ENCODE results near the gene CA12. TPM values are rescaled to one million over a fixed set of nuclear protein-coding genes. Genes with fewer than 3 reads are reported as not detected.

The CA12 gene
- total and polyA plus RNA-seq, 9 of the 15 experiments (the other 6 are each of a cell fraction or from before 2014, with no cell fraction given) = 0.01 to 0.78 (median 0.15) TPM; not detected in 1

DNA sequence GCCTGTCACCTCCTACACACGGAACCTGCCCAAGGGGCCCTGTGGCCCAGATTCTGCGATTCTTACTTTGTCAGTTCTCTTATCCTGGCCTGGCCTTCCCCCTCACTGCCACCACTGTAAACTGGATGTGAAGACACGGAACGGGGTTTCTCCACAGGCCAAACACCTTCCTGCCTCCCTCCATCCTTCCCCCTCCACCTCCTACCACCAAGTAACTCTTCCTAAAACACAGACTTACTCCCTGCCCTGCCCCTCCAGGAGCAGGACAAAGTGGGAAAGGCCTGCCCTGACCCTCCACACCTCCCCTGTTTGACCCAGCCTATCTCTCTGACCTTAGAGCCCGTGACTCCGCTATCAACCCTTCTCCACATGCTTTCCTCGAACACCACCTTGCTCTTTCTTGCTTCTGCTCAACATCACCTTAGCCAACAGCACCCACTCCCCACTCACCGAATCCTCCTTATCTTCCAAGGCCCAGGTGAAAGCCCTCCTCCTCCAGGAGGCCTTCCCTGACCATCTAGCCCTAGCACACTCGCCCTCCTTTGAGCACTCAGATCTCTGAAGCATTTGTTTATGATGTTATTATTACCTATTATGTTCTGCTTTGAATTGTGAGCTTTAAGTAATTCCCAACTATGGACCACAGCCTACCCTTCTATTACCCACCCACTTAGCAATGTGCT, 7.6 kb downstream of the CA12 start (continued):
- TF ChIP-seq, protein P1, sequence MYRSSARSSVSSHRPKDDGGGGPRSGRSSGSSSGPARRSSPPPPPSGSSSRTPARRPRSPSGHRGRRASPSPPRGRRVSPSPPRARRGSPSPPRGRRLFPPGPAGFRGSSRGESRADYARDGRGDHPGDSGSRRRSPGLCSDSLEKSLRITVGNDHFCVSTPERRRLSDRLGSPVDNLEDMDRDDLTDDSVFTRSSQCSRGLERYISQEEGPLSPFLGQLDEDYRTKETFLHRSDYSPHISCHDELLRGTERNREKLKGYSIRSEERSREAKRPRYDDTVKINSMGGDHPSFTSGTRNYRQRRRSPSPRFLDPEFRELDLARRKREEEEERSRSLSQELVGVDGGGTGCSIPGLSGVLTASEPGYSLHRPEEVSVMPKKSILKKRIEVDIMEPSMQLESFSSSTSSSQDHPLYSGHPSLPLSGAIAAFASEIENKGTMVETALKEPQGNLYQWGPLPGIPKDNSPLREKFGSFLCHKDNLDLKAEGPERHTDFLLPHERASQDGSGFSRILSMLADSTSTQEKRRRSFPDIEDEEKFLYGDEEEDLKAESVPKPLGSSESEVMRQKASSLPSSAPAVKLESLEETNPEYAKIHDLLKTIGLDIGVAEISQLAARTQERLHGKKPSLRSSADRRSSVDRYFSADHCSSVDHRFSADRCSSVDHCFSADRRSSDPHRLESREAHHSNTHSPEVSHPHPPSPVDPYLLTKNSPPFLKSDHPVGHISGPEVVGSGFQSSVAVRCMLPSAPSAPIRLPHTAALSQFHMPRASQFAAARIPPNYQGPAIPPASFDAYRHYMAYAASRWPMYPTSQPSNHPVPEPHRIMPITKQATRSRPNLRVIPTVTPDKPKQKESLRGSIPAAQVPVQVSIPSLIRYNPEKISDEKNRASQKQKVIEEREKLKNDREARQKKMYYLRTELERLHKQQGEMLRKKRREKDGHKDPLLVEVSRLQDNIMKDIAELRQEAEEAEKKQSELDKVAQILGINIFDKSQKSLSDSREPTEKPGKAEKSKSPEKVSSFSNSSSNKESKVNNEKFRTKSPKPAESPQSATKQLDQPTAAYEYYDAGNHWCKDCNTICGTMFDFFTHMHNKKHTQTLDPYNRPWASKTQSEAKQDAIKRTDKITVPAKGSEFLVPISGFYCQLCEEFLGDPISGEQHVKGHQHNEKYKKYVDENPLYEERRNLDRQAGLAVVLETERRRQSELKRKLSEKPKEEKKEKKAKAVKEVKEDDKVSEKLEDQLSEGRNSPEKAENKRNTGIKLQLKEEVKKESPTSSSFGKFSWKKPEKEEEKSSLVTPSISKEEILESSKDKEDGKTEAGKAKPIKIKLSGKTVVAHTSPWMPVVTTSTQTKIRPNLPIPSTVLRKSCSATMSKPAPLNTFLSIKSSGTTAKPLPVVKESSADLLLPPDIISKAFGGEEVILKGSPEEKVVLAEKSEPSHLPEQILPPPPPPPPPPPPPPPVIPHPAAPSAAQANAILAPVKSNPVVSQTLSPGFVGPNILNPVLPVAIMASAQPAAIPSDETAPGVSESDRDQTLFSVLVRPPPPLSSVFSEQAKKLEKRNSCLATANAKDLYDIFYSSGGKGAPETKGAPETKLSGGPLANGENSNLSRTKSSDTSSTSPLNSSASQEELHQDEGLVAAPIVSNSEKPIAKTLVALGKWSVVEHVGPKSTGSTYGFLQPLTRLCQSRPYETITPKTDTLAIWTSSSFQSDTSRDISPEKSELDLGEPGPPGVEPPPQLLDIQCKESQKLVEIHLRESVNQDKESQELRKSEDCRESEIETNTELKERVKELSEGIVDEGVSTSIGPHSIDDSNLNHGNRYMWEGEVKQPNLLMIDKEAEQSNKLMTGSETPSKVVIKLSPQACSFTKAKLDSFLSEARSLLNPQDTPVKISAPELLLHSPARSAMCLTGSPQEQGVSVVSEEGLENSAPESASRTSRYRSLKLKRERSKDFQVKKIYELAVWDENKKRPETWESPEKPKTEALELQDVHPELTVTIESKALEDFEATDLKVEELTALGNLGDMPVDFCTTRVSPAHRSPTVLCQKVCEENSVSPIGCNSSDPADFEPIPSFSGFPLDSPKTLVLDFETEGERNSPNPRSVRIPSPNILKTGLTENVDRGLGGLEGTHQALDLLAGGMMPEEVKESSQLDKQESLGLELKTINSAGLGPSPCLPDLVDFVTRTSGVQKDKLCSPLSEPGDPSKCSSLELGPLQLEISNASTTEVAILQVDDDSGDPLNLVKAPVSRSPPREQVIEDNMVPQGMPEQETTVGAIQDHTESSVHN (IDR thresholded peaks at IDR 0.05; ENCODE audit: borderline replicate concordance in 1 of 2, low read depth in 1 of 2) = no peak
- TF ChIP-seq TEAD4 (IDR thresholded peaks at IDR 0.05; ENCODE audit: low read length) = no peak
- TF ChIP-seq TEAD4 (CRISPR knock-in tag; IDR thresholded peaks at IDR 0.05; ENCODE audit: borderline replicate concordance) = no peak
- no peak for TF ChIP-seq SMARCB1 (IDR thresholded peaks at IDR 0.05; ENCODE audit: insufficient read length, low read depth)
- TF ChIP-seq POLR2AphosphoS2 (IDR thresholded peaks at IDR 0.05; ENCODE audit: low read length) = no peak
- no peak for TF ChIP-seq MCM5 (IDR thresholded peaks at IDR 0.05; ENCODE audit: low read depth)
- no peak for TF ChIP-seq ZNF830 (CRISPR knock-in tag; IDR thresholded peaks at IDR 0.05)
- no peak for TF ChIP-seq ZNF184 (CRISPR knock-in tag; IDR thresholded peaks at IDR 0.05)
- TF ChIP-seq, protein P2, sequence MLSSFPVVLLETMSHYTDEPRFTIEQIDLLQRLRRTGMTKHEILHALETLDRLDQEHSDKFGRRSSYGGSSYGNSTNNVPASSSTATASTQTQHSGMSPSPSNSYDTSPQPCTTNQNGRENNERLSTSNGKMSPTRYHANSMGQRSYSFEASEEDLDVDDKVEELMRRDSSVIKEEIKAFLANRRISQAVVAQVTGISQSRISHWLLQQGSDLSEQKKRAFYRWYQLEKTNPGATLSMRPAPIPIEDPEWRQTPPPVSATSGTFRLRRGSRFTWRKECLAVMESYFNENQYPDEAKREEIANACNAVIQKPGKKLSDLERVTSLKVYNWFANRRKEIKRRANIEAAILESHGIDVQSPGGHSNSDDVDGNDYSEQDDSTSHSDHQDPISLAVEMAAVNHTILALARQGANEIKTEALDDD (IDR thresholded peaks at IDR 0.05) = no peak
- TF ChIP-seq, protein P3, sequence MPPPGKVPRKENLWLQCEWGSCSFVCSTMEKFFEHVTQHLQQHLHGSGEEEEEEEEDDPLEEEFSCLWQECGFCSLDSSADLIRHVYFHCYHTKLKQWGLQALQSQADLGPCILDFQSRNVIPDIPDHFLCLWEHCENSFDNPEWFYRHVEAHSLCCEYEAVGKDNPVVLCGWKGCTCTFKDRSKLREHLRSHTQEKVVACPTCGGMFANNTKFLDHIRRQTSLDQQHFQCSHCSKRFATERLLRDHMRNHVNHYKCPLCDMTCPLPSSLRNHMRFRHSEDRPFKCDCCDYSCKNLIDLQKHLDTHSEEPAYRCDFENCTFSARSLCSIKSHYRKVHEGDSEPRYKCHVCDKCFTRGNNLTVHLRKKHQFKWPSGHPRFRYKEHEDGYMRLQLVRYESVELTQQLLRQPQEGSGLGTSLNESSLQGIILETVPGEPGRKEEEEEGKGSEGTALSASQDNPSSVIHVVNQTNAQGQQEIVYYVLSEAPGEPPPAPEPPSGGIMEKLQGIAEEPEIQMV (tag; conservative IDR thresholded peaks at IDR 0.05; ENCODE audit: low read depth) = no peak
- TF ChIP-seq RUNX1 (IDR thresholded peaks at IDR 0.05; ENCODE audit: low read depth) = no peak
